Loucy (cell line): ENCODE data around the gene ATXN2L.
"Not testable (repeated sequence)": the region's sequence is repeated elsewhere in the genome, so short reads cannot be mapped to it uniquely, and the experiment has no call there.

Experiments
- CTCF ChIP-seq: fragments of 200-600 bp; sonication (generic); conservative IDR thresholded peaks from 2 replicates; pipeline ENCODE4 v1.5.1; 2014; ENCODE audit warnings: mild to moderate bottlenecking, antibody characterized with exemption, low read length
- EZH2phosphoT487 ChIP-seq: fragments of 200-600 bp; IDR thresholded peaks from 2 replicates; pipeline ENCODE4 v1.6.1; 2018; ENCODE audit warnings: antibody characterized with exemption, mild to moderate bottlenecking, moderate library complexity, borderline replicate concordance

GRCh38 chr16:28820546-28820945 lies 2.3 kb upstream of the ATXN2L start:
- not testable (repeated sequence) for TF ChIP-seq CTCF, EZH2phosphoT487
